Measurements from ENCODE around the gene PTBP1.

Gene PTBP1

DNA sequence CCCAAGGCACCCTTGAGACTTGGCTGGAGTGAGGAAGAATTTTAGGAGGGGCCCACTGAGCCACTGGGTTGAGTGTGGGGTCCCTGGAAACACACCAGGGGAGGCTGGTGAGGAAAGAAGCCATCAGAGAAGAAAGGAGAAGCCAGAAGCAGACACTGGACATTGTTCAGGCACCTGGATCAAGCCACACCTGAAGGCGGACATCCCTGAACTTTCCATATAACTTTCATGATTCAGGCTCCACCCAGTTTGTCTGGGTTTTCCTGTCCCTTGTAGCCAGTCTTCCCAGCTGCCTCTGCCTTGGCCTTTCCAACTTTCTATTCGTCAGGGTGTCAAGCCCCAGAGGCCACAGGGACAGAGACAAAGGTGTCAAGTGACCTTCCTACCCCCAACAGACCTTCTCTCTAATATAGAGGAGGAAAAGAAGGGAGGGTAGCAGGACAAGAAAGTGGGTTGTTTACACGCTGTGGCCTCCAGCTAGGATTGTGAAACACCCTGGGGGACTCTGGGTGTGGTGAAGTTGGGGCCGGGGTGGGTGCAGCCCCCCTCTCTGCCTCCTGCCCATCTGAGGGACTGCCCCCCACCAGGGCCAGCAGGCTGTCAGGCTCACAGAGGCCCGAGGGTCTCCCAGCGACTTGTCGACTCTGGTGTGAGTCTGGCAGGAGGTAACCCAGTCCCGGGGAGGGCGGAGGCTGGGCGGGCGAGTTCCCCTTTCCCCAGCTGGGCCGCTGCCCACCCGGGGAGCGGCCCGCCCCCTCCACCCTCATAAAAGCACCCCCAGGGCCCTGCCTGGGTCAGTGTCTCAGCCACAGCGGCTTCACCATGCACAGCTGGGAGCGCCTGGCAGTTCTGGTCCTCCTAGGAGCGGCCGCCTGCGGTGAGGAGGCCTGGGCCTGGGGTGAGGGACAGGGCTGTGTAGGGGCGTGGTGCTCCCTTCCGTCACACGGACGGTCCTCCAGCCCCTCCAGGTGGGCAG, 61.9 kb downstream of the PTBP1 start, which contains the start of gene CFD:
Gene CFD (plus strand): TSS at position 797 of the 976 bp plus-strand sequence. CDS start 26 bp downstream, at position 823.
- no peak for DNase-seq

DNA sequence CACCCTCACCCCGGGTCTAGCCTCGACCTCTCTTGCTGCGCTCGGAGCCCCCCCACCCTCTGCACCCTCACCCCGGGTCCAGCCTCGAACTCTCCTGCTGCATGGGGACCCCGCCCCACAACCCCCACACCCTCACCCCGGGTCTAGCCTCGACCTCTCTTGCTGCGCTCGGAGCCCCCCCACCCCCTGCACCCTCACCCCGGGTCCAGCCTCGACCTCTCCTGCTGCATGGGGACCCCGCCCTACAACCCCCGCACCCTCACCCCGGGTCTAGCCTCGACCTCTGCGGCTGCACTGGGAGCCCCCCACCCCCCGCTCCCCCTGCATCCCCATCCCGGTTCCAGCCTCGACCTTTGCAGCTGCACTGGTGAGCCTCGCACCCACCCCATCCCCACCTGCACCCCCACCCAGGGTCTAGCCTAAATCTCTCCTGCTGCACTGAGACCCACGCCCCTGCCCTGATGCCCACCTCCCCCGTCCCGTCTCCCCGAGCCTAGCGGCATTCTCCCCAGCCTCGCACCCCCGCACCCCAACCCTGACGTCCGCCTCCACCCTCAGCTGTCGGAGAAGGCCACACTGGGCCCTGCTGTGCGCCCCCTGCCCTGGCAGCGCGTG, 64.0 kb downstream of the PTBP1 start:
- DNase-seq, result no peak
